ENCODE results near the gene XPNPEP1. TPM values are rescaled to one million over a fixed set of nuclear protein-coding genes. Genes with fewer than 3 reads are reported as not detected.
A peak's percentile ranks its signal among the peaks of the same experiment; 100 is the strongest.

The XPNPEP1 gene
- total RNA-seq, 1 donor from 2014 or later = 35.7 TPM

DNA sequence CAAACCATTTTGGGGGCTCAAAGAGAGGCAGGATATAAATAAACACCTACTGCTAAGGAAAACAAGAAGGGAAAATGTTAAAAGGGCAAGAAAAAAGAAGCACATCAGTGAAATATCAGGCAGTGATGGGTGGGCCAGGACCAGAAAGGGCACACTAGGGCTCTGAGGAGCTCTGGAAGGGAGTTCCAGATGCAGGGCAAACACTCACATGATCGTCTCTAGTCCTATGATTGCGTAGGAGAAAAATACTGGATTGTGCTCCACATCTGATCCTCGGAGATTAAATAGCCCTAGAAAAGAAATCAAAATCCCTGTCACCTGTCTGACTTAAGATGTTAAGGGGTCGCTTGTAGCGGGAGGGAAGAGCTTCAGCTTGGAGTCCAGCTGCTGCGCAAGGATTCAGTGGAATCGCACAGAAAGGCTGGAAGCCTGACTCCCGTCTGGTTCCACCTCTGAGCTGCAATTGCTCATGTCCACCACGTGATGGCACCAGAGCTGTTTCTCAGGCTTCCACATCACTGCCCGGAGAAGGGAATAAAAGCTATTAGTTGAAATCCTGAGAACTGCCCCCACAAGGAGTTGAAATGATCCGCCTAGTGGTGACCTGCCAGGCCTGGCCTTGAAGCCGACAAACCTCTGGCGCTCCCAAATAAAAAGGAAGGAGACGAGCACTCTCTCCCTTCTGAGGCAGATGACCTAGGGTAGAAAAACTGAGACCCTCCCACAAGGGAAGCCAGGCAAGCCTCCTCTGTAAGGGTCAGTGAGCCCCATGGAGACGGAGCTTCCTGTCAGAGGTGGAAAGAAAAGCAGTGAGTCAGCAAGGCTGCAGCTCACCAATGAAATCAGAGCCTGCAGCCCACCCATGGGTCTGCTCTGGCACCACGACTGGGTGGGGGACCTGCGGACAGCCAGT is 39.2 kb downstream of the XPNPEP1 start:
- intact Hi-C loops (cut with micrococcal nuclease) = loop anchor here (10.0 kb wide), 2 partner anchors 241 to 391 kb away; no protein-coding TSS in a partner anchor
- Histone ChIP-seq H3K4me3 (peak overlapping the region; percentile 31), H3K27ac (replicated peaks) (peak overlapping the region; percentile 71)

GRCh38 chr10:109882251-109883057 is 40.9 kb downstream of the XPNPEP1 start:
- intact Hi-C loops (cut with micrococcal nuclease) = loop anchor here (10.0 kb wide), 2 partner anchors 242 to 392 kb away; no protein-coding TSS in a partner anchor
- Histone ChIP-seq H3K27me3 (ENCODE audit: low read depth) (no peaks in the 10 kb centered on the region), H3K27ac (replicated peaks) (no peak overlapping the region), H3K36me3 (peaks cover 61% of the 10 kb centered on the region), H3K9me3 (replicated peaks) (no peaks in the 10 kb centered on the region), H3K4me1 (peaks cover 43% of the 10 kb centered on the region), H3K4me3 (no peak overlapping the region)
- DNase-seq = no peak
- TF ChIP-seq CTCF (IDR thresholded peaks at IDR 0.05; ENCODE audit: borderline replicate concordance) = no peak

More for the DNA sequence above, 39.2 kb downstream of the XPNPEP1 start:
- Histone ChIP-seq H3K9me3 (replicated peaks) (no peaks in the 10 kb centered on the region), H3K27me3 (ENCODE audit: low read depth) (no peaks in the 10 kb centered on the region), H3K36me3 (peaks cover 59% of the 10 kb centered on the region), H3K4me1 (peaks cover 44% of the 10 kb centered on the region)
- TF ChIP-seq CTCF (IDR thresholded peaks at IDR 0.05; ENCODE audit: borderline replicate concordance) = peak; percentile 100
- peak; percentile 65 for DNase-seq

- no peaks in the 10 kb centered on the region for H3K27me3 ChIP-seq (ENCODE audit: low read depth)
- no peaks in the 10 kb centered on the region for H3K9me3 ChIP-seq (replicated peaks)
- intact Hi-C loops (cut with micrococcal nuclease) = loop anchor here (10.0 kb wide), 2 partner anchors 243 to 393 kb away; no protein-coding TSS in a partner anchor
- peaks cover 64% of the 10 kb centered on the region for H3K36me3 ChIP-seq
- no peak overlapping the region for H3K4me3 ChIP-seq
- H3K27ac ChIP-seq (replicated peaks) = peak overlapping the region; percentile 17
- TF ChIP-seq CTCF (IDR thresholded peaks at IDR 0.05; ENCODE audit: borderline replicate concordance) = no peak
- peaks cover 36% of the 10 kb centered on the region for H3K4me1 ChIP-seq
- no peak for DNase-seq
These were observed 41.6 kb downstream of the XPNPEP1 start for GRCh38 chr10:109881769-109882057.

GRCh38 chr10:109880886-109881768 is 42.2 kb downstream of the XPNPEP1 start:
- no peaks in the 10 kb centered on the region for H3K9me3 ChIP-seq (replicated peaks)
- H3K4me3 ChIP-seq = no peak overlapping the region
- no peaks in the 10 kb centered on the region for H3K27me3 ChIP-seq (ENCODE audit: low read depth)
- peak overlapping the region; percentile 17 for H3K27ac ChIP-seq (replicated peaks)
- H3K36me3 ChIP-seq = peaks cover 67% of the 10 kb centered on the region
- intact Hi-C loops (cut with micrococcal nuclease) = loop anchor here (10.0 kb wide), 2 partner anchors 244 to 394 kb away; no protein-coding TSS in a partner anchor
- peaks cover 30% of the 10 kb centered on the region for H3K4me1 ChIP-seq
- DNase-seq = no peak
- no peak for TF ChIP-seq CTCF (IDR thresholded peaks at IDR 0.05; ENCODE audit: borderline replicate concordance)

- Histone ChIP-seq H3K27me3 (ENCODE audit: low read depth) (no peaks in the 10 kb centered on the region), H3K36me3 (peaks cover 91% of the 10 kb centered on the region), H3K4me1 (peaks cover 17% of the 10 kb centered on the region), H3K9me3 (replicated peaks) (no peaks in the 10 kb centered on the region), H3K27ac (replicated peaks) (no peak overlapping the region), H3K4me3 (no peak overlapping the region)
- DNase-seq = no peak
- no peak for TF ChIP-seq CTCF (IDR thresholded peaks at IDR 0.05; ENCODE audit: borderline replicate concordance)
- intact Hi-C loops (cut with micrococcal nuclease) = no loop called here
These were observed 45.8 kb downstream of the XPNPEP1 start for GRCh38 chr10:109877546-109877945.
